H1 (cell line): Measurements from ENCODE around the gene HM13. TPM values are rescaled to one million over a fixed set of nuclear protein-coding genes. Genes with fewer than 3 reads are reported as not detected.
"Not testable (repeated sequence)": the region's sequence is repeated elsewhere in the genome, so short reads cannot be mapped to it uniquely, and the experiment has no call there.

ENCODE experiments used
- CTCF ChIA-PET: fragments of 300-600 bp; sonication (Branson Sonifier 250); formaldehyde crosslinking; loops from one replicate; lab custom pipeline; 2021; ENCODE audit not compliant: partially characterized antibody; lab: Charles Lee
- POLR2A ChIA-PET: fragments of 300-600 bp; sonication (Branson Sonifier 250); formaldehyde crosslinking; loops from one replicate; lab custom pipeline; 2021; ENCODE audit warnings: inconsistent platforms; ENCODE audit not compliant: partially characterized antibody; lab: Charles Lee
- DNase-seq, 2 experiments: peaks; one replicate each; pipeline versions ENCODE4 v3.0.0 to v3.0.0-alpha.2; 2010 to 2022; ENCODE audit warnings: low spot score in 2 of 2, low read depth in 1 of 2, mixed read lengths in 1 of 2
- FAIRE-seq: peaks from 2 replicates; lab custom pipeline; 2011; peaks lifted over from hg19 to GRCh38; lab: Jason Lieb, UNC
- H2AFZ ChIP-seq: 2 replicates; pipeline ENCODE4 v1.8.1; 2012; ENCODE audit warnings: low read length, inconsistent platforms
- H2AK5ac ChIP-seq: 2 replicates; pipeline ENCODE4 v1.6.1; 2013; ENCODE audit warnings: low read depth, low read length
- H2BK120ac ChIP-seq: replicated peaks from 2 replicates; pipeline ENCODE3; 2013; ENCODE audit warnings: low read depth, low read length, inconsistent platforms
- H2BK12ac ChIP-seq: 2 replicates; pipeline ENCODE4 v1.6.1; 2013; ENCODE audit warnings: low read depth, low read length
- H2BK15ac ChIP-seq: 2 replicates; pipeline ENCODE4 v1.6.1; 2013; ENCODE audit warnings: low read length
- H2BK20ac ChIP-seq: 2 replicates; pipeline ENCODE4 v1.6.1; 2013; ENCODE audit warnings: low read length
- H2BK5ac ChIP-seq: 2 replicates; pipeline ENCODE4 v1.6.1; 2013; ENCODE audit warnings: low read depth, low read length
- H3K14ac ChIP-seq: 2 replicates; pipeline ENCODE4 v1.6.1; 2013; ENCODE audit warnings: inconsistent platforms; ENCODE audit not compliant: insufficient read length
- H3K18ac ChIP-seq: 2 replicates; pipeline ENCODE4 v1.6.1; 2013; ENCODE audit warnings: low read length; ENCODE audit errors: extremely low read depth
- H3K23ac ChIP-seq: 2 replicates; pipeline ENCODE4 v1.6.1; 2013; ENCODE audit warnings: inconsistent platforms; ENCODE audit not compliant: insufficient read length
- H3K23me2 ChIP-seq: 2 replicates; pipeline ENCODE4 v1.6.1; 2013; ENCODE audit warnings: low read depth, low read length
- H3K27ac ChIP-seq: 2 replicates; pipeline ENCODE4 v1.6.1; 2011; ENCODE audit warnings: low read depth, low read length, inconsistent platforms
- H3K27me3 ChIP-seq, 4 experiments: replicated peaks in 1 of 4; 1 replicate in 1 of 4; 2 replicates in 3 of 4; pipeline versions ENCODE4 v1.6.1 to v1.8.1; 2011 to 2013; ENCODE audit warnings: low read length in 3 of 4, mild to moderate bottlenecking in 3 of 4, inconsistent platforms in 2 of 4, mixed read lengths in 2 of 4, moderate library complexity in 1 of 4; ENCODE audit not compliant: control insufficient read depth in 3 of 4, insufficient read depth in 3 of 4; ENCODE audit errors: extremely low read depth in 1 of 4
- H3K36me3 ChIP-seq, 4 experiments: 2 replicates each; pipeline versions ENCODE4 v1.6.1 to v1.8.1; 2011 to 2013; ENCODE audit warnings: mild to moderate bottlenecking in 4 of 4, low read length in 3 of 4, moderate library complexity in 2 of 4, control low read depth in 1 of 4, inconsistent platforms in 1 of 4; ENCODE audit not compliant: insufficient read depth in 4 of 4, control insufficient read depth in 2 of 4
- H3K4ac ChIP-seq: replicated peaks from 2 replicates; pipeline ENCODE3; 2013; ENCODE audit warnings: low read length, low read depth, mixed read lengths, inconsistent platforms; ENCODE audit not compliant: insufficient read length
- H3K4me1 ChIP-seq, 4 experiments: replicated peaks in 1 of 4; 1 replicate in 1 of 4; 2 replicates in 3 of 4; pipeline versions ENCODE4 v1.6.1 to v1.8.1; 2011 to 2013; ENCODE audit warnings: low read length in 3 of 4, inconsistent platforms in 2 of 4, mixed read lengths in 1 of 4; ENCODE audit not compliant: insufficient read depth in 4 of 4, control insufficient read depth in 3 of 4
- H3K4me2 ChIP-seq, 2 experiments: 2 replicates each; pipeline versions ENCODE4 v1.6.1 to v1.8.1; 2011 to 2013; ENCODE audit warnings: low read depth in 2 of 2, low read length in 2 of 2, control low read depth in 1 of 2, inconsistent platforms in 1 of 2, mild to moderate bottlenecking in 1 of 2; ENCODE audit not compliant: insufficient read depth in 1 of 2
- H3K4me3 ChIP-seq, 4 experiments: fragments of 200-600, 300-600 bp in 1 of 4; sonication (generic), shearing (Covaris generic), sonication (Bioruptor Twin) in 1 of 4; 2 replicates each; pipeline versions ENCODE4 v1.5.1 to v1.8.1; 2011 to 2016; ENCODE audit warnings: low read length in 4 of 4, low read depth in 3 of 4, control low read depth in 2 of 4, inconsistent platforms in 2 of 4, mild to moderate bottlenecking in 2 of 4, mixed read lengths in 1 of 4, moderate library complexity in 1 of 4; ENCODE audit not compliant: insufficient read depth in 2 of 4; ENCODE audit errors: extremely low read depth in 1 of 4
- H3K56ac ChIP-seq: replicated peaks from 2 replicates; pipeline ENCODE3; 2013; ENCODE audit warnings: low read depth, mild to moderate bottlenecking, mixed read lengths, low read length, inconsistent platforms; ENCODE audit not compliant: insufficient read length
- H3K79me1 ChIP-seq: 2 replicates; pipeline ENCODE4 v1.6.1; 2013; ENCODE audit warnings: low read depth, low read length, control low read depth
- H3K79me2 ChIP-seq, 2 experiments: 2 replicates each; pipeline versions ENCODE4 v1.6.1 to v1.8.1; 2012 to 2013; ENCODE audit warnings: low read length in 2 of 2, mild to moderate bottlenecking in 2 of 2, inconsistent platforms in 1 of 2; ENCODE audit not compliant: insufficient read depth in 2 of 2, control insufficient read depth in 1 of 2
- H3K9ac ChIP-seq, 4 experiments: replicated peaks in 1 of 4; 1 replicate in 1 of 4; 2 replicates in 3 of 4; pipeline versions ENCODE4 v1.6.1 to v1.8.1; 2011 to 2013; ENCODE audit warnings: low read depth in 3 of 4, low read length in 3 of 4, control low read depth in 2 of 4, mild to moderate bottlenecking in 2 of 4, moderate library complexity in 2 of 4, inconsistent platforms in 1 of 4; ENCODE audit errors: extremely low read depth in 1 of 4
- H3K9me3 ChIP-seq, 2 experiments: 2 replicates each; pipeline versions ENCODE4 v1.6.1 to v1.8.1; 2012 to 2013; ENCODE audit warnings: mild to moderate bottlenecking in 2 of 2, moderate library complexity in 2 of 2, control low read depth in 1 of 2, inconsistent platforms in 1 of 2, low read depth in 1 of 2, low read length in 1 of 2, mixed read lengths in 1 of 2; ENCODE audit not compliant: insufficient read depth in 2 of 2
- H4K20me1 ChIP-seq, 2 experiments: replicated peaks in 1 of 2; 2 replicates each; pipeline versions ENCODE3 to v1.8.1; 2011 to 2013; ENCODE audit warnings: inconsistent platforms in 2 of 2, low read length in 2 of 2, mild to moderate bottlenecking in 1 of 2; ENCODE audit not compliant: insufficient read depth in 2 of 2, control insufficient read depth in 1 of 2
- H4K5ac ChIP-seq: 2 replicates; pipeline ENCODE4 v1.6.1; 2013; ENCODE audit warnings: low read length, low read depth, mixed read lengths, inconsistent platforms; ENCODE audit not compliant: insufficient read length
- H4K8ac ChIP-seq: 2 replicates; pipeline ENCODE4 v1.8.0; 2013; ENCODE audit warnings: mild to moderate bottlenecking, moderate library complexity, low read length, inconsistent platforms; ENCODE audit not compliant: insufficient read depth; ENCODE audit errors: extremely low read depth
- H4K91ac ChIP-seq: replicated peaks from 2 replicates; pipeline ENCODE3; 2013; ENCODE audit warnings: low read length, mixed read lengths, inconsistent platforms; ENCODE audit not compliant: insufficient read length
- WGBS, 2 experiments: shearing (Covaris generic) in 1 of 2; methylation state at CpG; one replicate each; pipeline versions ENCODE4 v1.1.6 to v1.1.7; 2013 to 2015; ENCODE audit warnings: low lambda C conversion rate in 2 of 2, mixed read lengths in 2 of 2, inconsistent platforms in 1 of 2, low coverage in 1 of 2, missing lambda C conversion rate in 1 of 2; ENCODE audit not compliant: insufficient replicate concordance in 2 of 2, insufficient coverage in 1 of 2, insufficient read length in 1 of 2; ENCODE audit errors: extremely low coverage in 1 of 2, missing lambda C conversion rate in 1 of 2; 5-methylcytosine and 5-hydroxymethylcytosine counted together
- polyA plus RNA-seq, 7 experiments: library from polyadenylated mRNA; depleted of rRNA in 3 of 7; stranded (reverse) in 5 of 7; unstranded in 2 of 7; fragments of >200 nt in 5 of 7; fragments of 200-250 nt in 2 of 7; gene quantifications; 1 replicate in 5 of 7; 2 replicates in 1 of 7; 4 replicates in 1 of 7; pipeline versions ENCODE4 v1.2.1 to v1.2.3, GENCODE V29; 2011 to 2013; ENCODE audit warnings: missing spikeins in 2 of 7, mixed read lengths in 2 of 7
- total RNA-seq: library from RNA; stranded (reverse); fragmentation: NEBNext Ultra II Directional; extraction: Animal tissue kit (Norgen Biotek cat#: 25700); gene quantifications from 2 replicates; pipeline ENCODE4 v1.2.1, GENCODE V29; 2021

HM13 gene
- total and polyA plus RNA-seq, 2 of the 8 experiments (the other 6 are each of a cell fraction or from before 2014, with no cell fraction given): 118 to 183 TPM

DNA sequence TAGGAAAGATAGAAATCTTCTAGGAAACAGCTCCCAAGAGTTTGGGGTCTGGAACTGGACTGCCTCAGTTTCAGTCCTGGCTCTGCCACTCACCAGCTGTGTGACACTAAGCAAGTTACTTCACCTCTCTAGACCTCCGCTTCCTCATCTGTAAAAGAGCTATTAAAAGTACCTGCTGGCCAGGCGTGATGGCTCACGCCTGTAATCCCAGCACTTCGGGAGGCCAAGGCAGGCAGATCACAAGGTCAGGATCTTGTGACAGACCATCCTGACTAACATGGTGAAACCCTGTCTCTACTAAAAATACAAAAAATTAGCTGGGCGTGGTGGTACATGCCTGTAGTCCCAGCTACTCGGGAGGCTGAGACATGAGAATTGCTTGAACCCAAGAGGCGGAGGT lies 7.0 kb downstream of the HM13 start:
- not testable (repeated sequence) for H3K14ac ChIP-seq, H2BK5ac ChIP-seq, H2BK120ac ChIP-seq, H3K27ac ChIP-seq, FAIRE-seq, H4K5ac ChIP-seq, DNase-seq, H3K4me2 ChIP-seq, H2AK5ac ChIP-seq, H3K4me1 ChIP-seq, H3K79me1 ChIP-seq, H3K4me3 ChIP-seq, H3K9ac ChIP-seq, H3K27me3 ChIP-seq, H3K23me2 ChIP-seq, H3K18ac ChIP-seq, H2BK20ac ChIP-seq, H3K23ac ChIP-seq, H2AFZ ChIP-seq, H2BK12ac ChIP-seq, H3K4ac ChIP-seq, H4K91ac ChIP-seq, H3K36me3 ChIP-seq, H3K56ac ChIP-seq, H2BK15ac ChIP-seq, H3K9me3 ChIP-seq
- Histone ChIP-seq H4K20me1 (peaks cover 8 to 22% of the 10 kb centered on the region in 2 experiments), H3K79me2 (peaks cover 3 to 53% of the 10 kb centered on the region in 2 experiments), H4K8ac (0 out of 2 replicates have a peak overlapping the region, but pooled peaks have one; percentile 42)
- ChIA-PET POLR2A (interaction anchor here (1.0 to 1.3 kb wide), 3 partner anchors 14 to 143 kb away, joined by 3 read pairs; no protein-coding TSS in a partner anchor), CTCF (interaction anchor here (0.8 to 4.2 kb wide), 6 partner anchors 9 to 91 kb away, joined by 3 to 17 read pairs (median 6); partner anchors contain the start of gene ID1)
- WGBS, 2 experiments: 92% methylated on average over 7 of the region's 7 CpGs; no CpG with 5 or more reads in 1 of the 2 experiments
